ENCODE measurements around the gene SLC7A8. TPM values are rescaled to one million over a fixed set of nuclear protein-coding genes. Genes with fewer than 3 reads are reported as not detected.

SLC7A8 gene
- total and polyA plus RNA-seq, 9 donors = 45.9 to 161 (median 95.4) TPM

DNA sequence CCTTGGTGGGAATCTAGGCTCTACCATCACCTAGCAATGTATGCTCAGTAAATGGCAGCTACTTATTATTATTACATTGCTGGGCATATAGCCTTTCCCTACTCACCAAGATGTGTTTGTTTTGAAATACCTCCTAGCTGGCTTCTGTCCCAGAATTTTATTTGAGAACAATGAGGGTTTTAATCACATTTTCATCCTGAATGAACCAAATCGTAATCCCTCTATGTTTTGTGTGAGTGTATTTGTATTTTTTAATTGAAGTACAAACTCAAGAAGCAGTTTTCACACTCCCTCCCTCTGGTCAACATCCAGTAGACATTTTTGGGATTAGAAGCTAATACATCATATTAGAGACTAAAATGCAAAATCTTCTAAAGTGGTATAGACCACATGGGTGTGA, 7.6 kb downstream of the SLC7A8 start:
- intact Hi-C loops (cut with DNase I) = no loop called here
- H3K27ac ChIP-seq = no peak overlapping the region
- TF ChIP-seq, protein P1, sequence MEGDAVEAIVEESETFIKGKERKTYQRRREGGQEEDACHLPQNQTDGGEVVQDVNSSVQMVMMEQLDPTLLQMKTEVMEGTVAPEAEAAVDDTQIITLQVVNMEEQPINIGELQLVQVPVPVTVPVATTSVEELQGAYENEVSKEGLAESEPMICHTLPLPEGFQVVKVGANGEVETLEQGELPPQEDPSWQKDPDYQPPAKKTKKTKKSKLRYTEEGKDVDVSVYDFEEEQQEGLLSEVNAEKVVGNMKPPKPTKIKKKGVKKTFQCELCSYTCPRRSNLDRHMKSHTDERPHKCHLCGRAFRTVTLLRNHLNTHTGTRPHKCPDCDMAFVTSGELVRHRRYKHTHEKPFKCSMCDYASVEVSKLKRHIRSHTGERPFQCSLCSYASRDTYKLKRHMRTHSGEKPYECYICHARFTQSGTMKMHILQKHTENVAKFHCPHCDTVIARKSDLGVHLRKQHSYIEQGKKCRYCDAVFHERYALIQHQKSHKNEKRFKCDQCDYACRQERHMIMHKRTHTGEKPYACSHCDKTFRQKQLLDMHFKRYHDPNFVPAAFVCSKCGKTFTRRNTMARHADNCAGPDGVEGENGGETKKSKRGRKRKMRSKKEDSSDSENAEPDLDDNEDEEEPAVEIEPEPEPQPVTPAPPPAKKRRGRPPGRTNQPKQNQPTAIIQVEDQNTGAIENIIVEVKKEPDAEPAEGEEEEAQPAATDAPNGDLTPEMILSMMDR (IDR thresholded peaks at IDR 0.05) = no peak
- TF ChIP-seq POLR2A (IDR thresholded peaks at IDR 0.05) = no peak
- TF ChIP-seq EP300 (IDR thresholded peaks at IDR 0.05) = no peak

GRCh38 chr14:23174296-23175184, 8.9 kb downstream of the SLC7A8 start:
- Histone ChIP-seq H3K27me3 (no peaks in the 10 kb centered on the region), H3K9me3 (no peaks in the 10 kb centered on the region), H3K4me3 (no peak overlapping the region), H3K36me3 (no peaks in the 10 kb centered on the region), H3K4me1 (ENCODE audit: insufficient read depth) (peaks cover 2% of the 10 kb centered on the region), H3K27ac (peak overlapping the region in 1 of 2 donors; percentile 51)
- TF ChIP-seq POLR2A (IDR thresholded peaks at IDR 0.05) (no peak), EP300 (IDR thresholded peaks at IDR 0.05) (no peak)
- TF ChIP-seq, protein P1 (IDR thresholded peaks at IDR 0.05) = no peak
- peak in 1 of 5 donors; percentile 42 for DNase-seq
- intact Hi-C loops (cut with DNase I) = no loop called here
- 45 to 51% (median 46%) methylated on average over 6 of the region's 6 CpGs for WGBS, 3 donors

More for the DNA sequence above, 7.6 kb downstream of the SLC7A8 start:
- DNase-seq = no peak
- Histone ChIP-seq H3K36me3 (no peaks in the 10 kb centered on the region), H3K4me3 (no peak overlapping the region), H3K27me3 (no peaks in the 10 kb centered on the region), H3K9me3 (no peaks in the 10 kb centered on the region), H3K4me1 (ENCODE audit: insufficient read depth) (peaks cover 2% of the 10 kb centered on the region)
- 3 to 10% (median 7%) methylated on average over 1 of the region's 1 CpG for whole genome bisulfite sequencing, 3 donors

GRCh38 chr14:23173796-23174195, 9.7 kb downstream of the SLC7A8 start:
- Histone ChIP-seq H3K27ac (no peak overlapping the region), H3K27me3 (no peaks in the 10 kb centered on the region), H3K9me3 (no peaks in the 10 kb centered on the region), H3K4me1 (ENCODE audit: insufficient read depth) (peaks cover 2% of the 10 kb centered on the region), H3K36me3 (no peaks in the 10 kb centered on the region), H3K4me3 (no peak overlapping the region)
- TF ChIP-seq POLR2A (IDR thresholded peaks at IDR 0.05) = no peak
- TF ChIP-seq, protein P1 (IDR thresholded peaks at IDR 0.05) = no peak
- TF ChIP-seq EP300 (IDR thresholded peaks at IDR 0.05) = no peak
- WGBS, 3 donors = 70 to 79% (median 72%) methylated on average over 3 of the region's 3 CpGs
- intact Hi-C loops (cut with DNase I) = no loop called here
- no peak for DNase-seq

DNA sequence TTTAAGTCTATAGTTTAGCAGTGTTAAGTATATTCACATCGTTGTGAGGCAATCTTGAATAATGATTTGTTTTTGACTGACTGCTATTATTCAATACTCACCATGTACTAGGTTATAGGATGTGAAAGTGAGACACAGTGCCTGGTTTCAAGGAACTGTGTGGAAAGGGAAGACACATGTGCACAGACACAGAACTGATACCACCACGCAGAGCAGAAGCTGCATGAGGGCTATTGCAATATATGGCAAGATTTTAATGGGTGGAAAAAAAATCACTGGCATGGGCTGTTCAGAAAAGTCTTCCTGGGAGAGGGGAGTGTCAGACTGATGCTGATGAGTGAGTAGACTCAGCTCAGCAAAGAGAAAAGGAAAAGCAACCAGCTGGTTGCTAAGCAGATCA, 10.4 kb downstream of the SLC7A8 start:
- no peaks in the 10 kb centered on the region for H3K36me3 ChIP-seq
- no peak for DNase-seq
- peaks cover 4% of the 10 kb centered on the region for H3K4me1 ChIP-seq (ENCODE audit: insufficient read depth)
- 90 to 97% (median 95%) methylated on average over 2 of the region's 2 CpGs for WGBS, 3 donors
- no peaks in the 10 kb centered on the region for H3K27me3 ChIP-seq
- H3K4me3 ChIP-seq = no peak overlapping the region
- H3K27ac ChIP-seq = no peak overlapping the region
- H3K9me3 ChIP-seq = no peaks in the 10 kb centered on the region
- TF ChIP-seq EP300 (IDR thresholded peaks at IDR 0.05) = no peak
- TF ChIP-seq POLR2A (IDR thresholded peaks at IDR 0.05) = no peak
- TF ChIP-seq, protein P1 (IDR thresholded peaks at IDR 0.05) = no peak
- intact Hi-C loops (cut with DNase I) = no loop called here
